Thymus (tissue), 11 donors: ENCODE measurements around the gene TSG101. TPM values are rescaled to one million over a fixed set of nuclear protein-coding genes. Genes with fewer than 3 reads are reported as not detected.

Experiments
- DNase-seq, 9 donors: peaks; one replicate each; pipeline ENCODE4 v3.0.0-alpha.2; 2013; ENCODE audit warnings: low spot score in 9 of 9, low read depth in 6 of 9, missing footprints in 1 of 9
- H3K27ac ChIP-seq, 2 donors: one replicate each; pipeline ENCODE4 v1.5.1; 2013; ENCODE audit warnings: control low read depth in 1 of 2, low read depth in 1 of 2, low read length in 1 of 2, mild to moderate bottlenecking in 1 of 2, moderate library complexity in 1 of 2
- H3K27me3 ChIP-seq, 2 donors: one replicate each; pipeline ENCODE4 v1.5.1; 2013; ENCODE audit warnings: low read length in 1 of 2; ENCODE audit not compliant: control insufficient read depth in 2 of 2, insufficient read depth in 1 of 2
- H3K36me3 ChIP-seq, 2 donors: one replicate each; pipeline ENCODE4 v1.5.1; 2013; ENCODE audit warnings: low read length in 1 of 2, mild to moderate bottlenecking in 1 of 2, moderate library complexity in 1 of 2; ENCODE audit not compliant: control insufficient read depth in 2 of 2, insufficient read depth in 2 of 2
- H3K4me1 ChIP-seq, 2 donors: one replicate each; pipeline ENCODE4 v1.5.1; 2013; ENCODE audit warnings: low read length in 2 of 2; ENCODE audit not compliant: control insufficient read depth in 2 of 2, insufficient read depth in 2 of 2
- H3K4me3 ChIP-seq, 2 donors: one replicate each; pipeline ENCODE4 v1.5.1; 2013; ENCODE audit warnings: low read length in 2 of 2, control low read depth in 1 of 2, mild to moderate bottlenecking in 1 of 2
- H3K9me3 ChIP-seq, 2 donors: one replicate each; pipeline ENCODE4 v1.5.1; 2013; ENCODE audit warnings: low read length in 1 of 2, mild to moderate bottlenecking in 1 of 2; ENCODE audit not compliant: control insufficient read depth in 2 of 2, insufficient read depth in 1 of 2
- whole genome bisulfite sequencing: extraction: QIAGEN DNeasy Blood & Tissue Kit; methylation state at CpG from one replicate; pipeline ENCODE4 v1.1.7; 2013; 5-methylcytosine and 5-hydroxymethylcytosine counted together
- polyA plus RNA-seq: library from polyadenylated mRNA; stranded (reverse); fragments of 200-250 nt; gene quantifications from one replicate; pipeline ENCODE4 v1.2.3, GENCODE V29; 2013
- total RNA-seq: library from RNA; stranded (reverse); fragments of 120-200 nt; gene quantifications from one replicate; pipeline ENCODE4 v1.2.4, GENCODE V29; 2013
- donor health status: healthy.

TSG101 gene
- total and polyA plus RNA-seq, 2 donors = 54.2 to 77.7 TPM

GRCh38 chr11:18463439-18463838 lies 63.3 kb downstream of the TSG101 start:
- no peak overlapping the region for H3K27ac ChIP-seq
- H3K4me1 ChIP-seq = no peaks in the 10 kb centered on the region
- DNase-seq = no peak
- H3K4me3 ChIP-seq = no peak overlapping the region
- no peaks in the 10 kb centered on the region for H3K27me3 ChIP-seq
- H3K9me3 ChIP-seq = no peaks in the 10 kb centered on the region
- H3K36me3 ChIP-seq = no peaks in the 10 kb centered on the region
- 94% methylated on average over 1 of the region's 1 CpG for whole genome bisulfite sequencing

- H3K4me3 ChIP-seq = no peak overlapping the region
- no peaks in the 10 kb centered on the region for H3K9me3 ChIP-seq
- H3K4me1 ChIP-seq = no peaks in the 10 kb centered on the region
- DNase-seq = no peak
- H3K27ac ChIP-seq = no peak overlapping the region
- WGBS = 97% methylated on average over 6 of the region's 6 CpGs
- no peaks in the 10 kb centered on the region for H3K27me3 ChIP-seq
- no peaks in the 10 kb centered on the region for H3K36me3 ChIP-seq
Measured at GRCh38 chr11:18461909-18462308, 64.8 kb downstream of the TSG101 start.

GRCh38 chr11:18459634-18460033 lies 67.1 kb downstream of the TSG101 start:
- Histone ChIP-seq H3K4me1 (no peaks in the 10 kb centered on the region), H3K9me3 (peaks cover 0 to 14% of the 10 kb centered on the region in 2 donors), H3K36me3 (no peaks in the 10 kb centered on the region), H3K27me3 (peaks cover 0 to 4% of the 10 kb centered on the region in 2 donors), H3K4me3 (no peak overlapping the region), H3K27ac (no peak overlapping the region)
- DNase-seq = no peak
- 96% methylated on average over 4 of the region's 4 CpGs for WGBS

GRCh38 chr11:18457450-18457849 lies 69.3 kb downstream of the TSG101 start:
- DNase-seq = no peak
- Histone ChIP-seq H3K27me3 (peaks cover 0 to 4% of the 10 kb centered on the region in 2 donors), H3K36me3 (no peaks in the 10 kb centered on the region), H3K27ac (no peak overlapping the region), H3K9me3 (peaks cover 0 to 14% of the 10 kb centered on the region in 2 donors), H3K4me3 (no peak overlapping the region), H3K4me1 (no peaks in the 10 kb centered on the region)
- WGBS = 91% methylated on average over 3 of the region's 3 CpGs

GRCh38 chr11:18455686-18456372 lies 70.9 kb downstream of the TSG101 start, which contains the start of gene LDHAL6A:
Gene LDHAL6A, plus strand, starts transcription at chr11:18455856. Its CDS starts 825 bp downstream, at chr11:18456681.
- DNase-seq = no peak

GRCh38 chr11:18452927-18453326 lies 73.8 kb downstream of the TSG101 start:
- Histone ChIP-seq H3K4me3 (no peak overlapping the region), H3K36me3 (no peaks in the 10 kb centered on the region), H3K27me3 (peaks cover 0 to 4% of the 10 kb centered on the region in 2 donors), H3K27ac (no peak overlapping the region), H3K9me3 (peaks cover 0 to 14% of the 10 kb centered on the region in 2 donors), H3K4me1 (no peaks in the 10 kb centered on the region)
- DNase-seq = no peak
- 97% methylated on average over 2 of the region's 2 CpGs for WGBS

More at GRCh38 chr11:18455686-18456372, 70.9 kb downstream of the TSG101 start, which contains the start of gene LDHAL6A:
- peaks cover 0 to 4% of the 10 kb centered on the region in 2 donors for H3K27me3 ChIP-seq
- no peak within 1 kb of the TSS for H3K27ac ChIP-seq
- no peaks in the 10 kb centered on the region for H3K4me1 ChIP-seq
- no peak within 1 kb of the TSS for H3K4me3 ChIP-seq
- no peaks in the 10 kb centered on the region for H3K36me3 ChIP-seq
- peaks cover 0 to 14% of the 10 kb centered on the region in 2 donors for H3K9me3 ChIP-seq
- WGBS = 49% methylated on average over 47 of the region's 47 CpGs

- Histone ChIP-seq H3K4me1 (no peaks in the 10 kb centered on the region), H3K4me3 (no peak overlapping the region), H3K27me3 (no peaks in the 10 kb centered on the region), H3K36me3 (no peaks in the 10 kb centered on the region), H3K9me3 (no peaks in the 10 kb centered on the region), H3K27ac (no peak overlapping the region)
- DNase-seq = no peak
- WGBS = 95% methylated on average over 3 of the region's 3 CpGs
Measured at GRCh38 chr11:18449251-18449650, 77.5 kb downstream of the TSG101 start.

GRCh38 chr11:18438691-18439090 lies 88.1 kb downstream of the TSG101 start:
- no peak overlapping the region for H3K27ac ChIP-seq
- no peaks in the 10 kb centered on the region for H3K9me3 ChIP-seq
- H3K27me3 ChIP-seq = no peaks in the 10 kb centered on the region
- no peak for DNase-seq
- H3K4me3 ChIP-seq = no peak overlapping the region
- 97% methylated on average over 2 of the region's 2 CpGs for WGBS
- no peaks in the 10 kb centered on the region for H3K4me1 ChIP-seq
- H3K36me3 ChIP-seq = no peaks in the 10 kb centered on the region
